Measurements from ENCODE around the gene LANCL2. TPM values are rescaled to one million over a fixed set of nuclear protein-coding genes. Genes with fewer than 3 reads are reported as not detected.

LANCL2 gene
- total RNA-seq, 1 donor from 2014 or later: 18.5 TPM

- Mint-ChIP-seq H3K27me3 (ENCODE audit: low read depth) (no peaks in the 10 kb centered on the region), H3K9me3 (no peaks in the 10 kb centered on the region)
Measured at GRCh38 chr7:55473932-55474331, 108.8 kb downstream of the LANCL2 start.

GRCh38 chr7:55474944-55475854 is 110.1 kb downstream of the LANCL2 start:
- no peaks in the 10 kb centered on the region for H3K27me3 Mint-ChIP-seq (ENCODE audit: low read depth)
- DNase-seq (ENCODE audit: low spot score in 2 of 2, unreplicated experiment in 2 of 2): no peak
- H3K36me3 Mint-ChIP-seq: no peaks in the 10 kb centered on the region
- no peaks in the 10 kb centered on the region for H3K4me1 Mint-ChIP-seq
- no peaks in the 10 kb centered on the region for H3K9me3 Mint-ChIP-seq
- H3K27ac Mint-ChIP-seq: no peak overlapping the region
- H3K4me3 Mint-ChIP-seq: no peak overlapping the region
- TF ChIP-seq CTCF (IDR thresholded peaks at IDR 0.05; ENCODE audit: unreplicated experiment): no peak

More at GRCh38 chr7:55473932-55474331, 108.8 kb downstream of the LANCL2 start:
- H3K4me3 Mint-ChIP-seq: no peak overlapping the region
- no peak for DNase-seq (ENCODE audit: low spot score in 2 of 2, unreplicated experiment in 2 of 2)
- no peaks in the 10 kb centered on the region for H3K4me1 Mint-ChIP-seq
- no peak for TF ChIP-seq CTCF (IDR thresholded peaks at IDR 0.05; ENCODE audit: unreplicated experiment)
- H3K36me3 Mint-ChIP-seq: no peaks in the 10 kb centered on the region
- no peak overlapping the region for H3K27ac Mint-ChIP-seq

GRCh38 chr7:55475855-55476803 is 111.0 kb downstream of the LANCL2 start:
- no peak for DNase-seq (ENCODE audit: low spot score in 2 of 2, unreplicated experiment in 2 of 2)
- TF ChIP-seq CTCF (IDR thresholded peaks at IDR 0.05; ENCODE audit: unreplicated experiment): no peak
- no peak overlapping the region for H3K27ac Mint-ChIP-seq
- no peaks in the 10 kb centered on the region for H3K36me3 Mint-ChIP-seq
- H3K4me1 Mint-ChIP-seq: no peaks in the 10 kb centered on the region
- no peaks in the 10 kb centered on the region for H3K9me3 Mint-ChIP-seq
- no peak overlapping the region for H3K4me3 Mint-ChIP-seq
- H3K27me3 Mint-ChIP-seq (ENCODE audit: low read depth): no peaks in the 10 kb centered on the region

- Mint-ChIP-seq H3K9me3 (no peaks in the 10 kb centered on the region), H3K4me1 (no peaks in the 10 kb centered on the region), H3K27me3 (ENCODE audit: low read depth) (no peaks in the 10 kb centered on the region), H3K4me3 (no peak overlapping the region), H3K36me3 (peaks cover 3% of the 10 kb centered on the region), H3K27ac (no peak overlapping the region)
- no peak for TF ChIP-seq CTCF (IDR thresholded peaks at IDR 0.05; ENCODE audit: unreplicated experiment)
- DNase-seq (ENCODE audit: low spot score in 2 of 2, unreplicated experiment in 2 of 2): no peak
Measured at GRCh38 chr7:55476852-55477780, 112.0 kb downstream of the LANCL2 start.

Data from mesothelial cell of epicardium (in vitro differentiated cells).